Measurements from ENCODE around the gene ARAP2. TPM values are rescaled to one million over a fixed set of nuclear protein-coding genes. Genes with fewer than 3 reads are reported as not detected.
A peak's percentile ranks its signal among the peaks of the same experiment; 100 is the strongest.

Gene ARAP2
- total RNA-seq, 4 donors from 2014 or later: 12.4 to 23.4 (median 14.4) TPM

- Histone ChIP-seq H3K27me3 (peaks cover 30% of the 10 kb centered on the region), H3K27ac (no peak overlapping the region), H3K4me3 (peak overlapping the region; percentile 17 to 63)
These were observed 2.5 kb downstream of the ARAP2 start for GRCh38 chr4:36241771-36242170.

GRCh38 chr4:36237366-36238313 lies 6.7 kb downstream of the ARAP2 start:
- Histone ChIP-seq H3K9me3 (peaks cover 0 to 11% (median 0%) of the 10 kb centered on the region in 3 donors), H3K4me1 (no peaks in the 10 kb centered on the region), H3K36me3 (no peaks in the 10 kb centered on the region), H3K27me3 (no peaks in the 10 kb centered on the region), H3K4me3 (no peak overlapping the region), H3K27ac (no peak overlapping the region)
- ATAC-seq: no peak
- WGBS, 2 donors (ENCODE audit: low coverage in 1 of 2): 76 to 96% methylated on average over 4 of the region's 4 CpGs
- TF ChIP-seq, protein P1, sequence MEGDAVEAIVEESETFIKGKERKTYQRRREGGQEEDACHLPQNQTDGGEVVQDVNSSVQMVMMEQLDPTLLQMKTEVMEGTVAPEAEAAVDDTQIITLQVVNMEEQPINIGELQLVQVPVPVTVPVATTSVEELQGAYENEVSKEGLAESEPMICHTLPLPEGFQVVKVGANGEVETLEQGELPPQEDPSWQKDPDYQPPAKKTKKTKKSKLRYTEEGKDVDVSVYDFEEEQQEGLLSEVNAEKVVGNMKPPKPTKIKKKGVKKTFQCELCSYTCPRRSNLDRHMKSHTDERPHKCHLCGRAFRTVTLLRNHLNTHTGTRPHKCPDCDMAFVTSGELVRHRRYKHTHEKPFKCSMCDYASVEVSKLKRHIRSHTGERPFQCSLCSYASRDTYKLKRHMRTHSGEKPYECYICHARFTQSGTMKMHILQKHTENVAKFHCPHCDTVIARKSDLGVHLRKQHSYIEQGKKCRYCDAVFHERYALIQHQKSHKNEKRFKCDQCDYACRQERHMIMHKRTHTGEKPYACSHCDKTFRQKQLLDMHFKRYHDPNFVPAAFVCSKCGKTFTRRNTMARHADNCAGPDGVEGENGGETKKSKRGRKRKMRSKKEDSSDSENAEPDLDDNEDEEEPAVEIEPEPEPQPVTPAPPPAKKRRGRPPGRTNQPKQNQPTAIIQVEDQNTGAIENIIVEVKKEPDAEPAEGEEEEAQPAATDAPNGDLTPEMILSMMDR (IDR thresholded peaks at IDR 0.05): no peak

More at GRCh38 chr4:36241771-36242170, 2.5 kb downstream of the ARAP2 start:
- WGBS, 2 donors (ENCODE audit: low coverage in 1 of 2): 45 to 68% methylated on average over 2 of the region's 2 CpGs
- H3K36me3 ChIP-seq: no peaks in the 10 kb centered on the region
- no peak for ATAC-seq
- TF ChIP-seq POLR2AphosphoS5 (IDR thresholded peaks at IDR 0.05) (no peak), POLR2A (IDR thresholded peaks at IDR 0.05) (no peak), EP300 (IDR thresholded peaks at IDR 0.05) (no peak)
- H3K9me3 ChIP-seq: peaks cover 0 to 11% (median 0%) of the 10 kb centered on the region in 3 donors
- peaks cover 0 to 10% (median 0%) of the 10 kb centered on the region in 3 donors for H3K4me1 ChIP-seq

GRCh38 chr4:36236159-36236558 lies 8.2 kb downstream of the ARAP2 start:
- 67 to 77% methylated on average over 1 to 2 of the region's 2 CpGs for WGBS, 2 donors (ENCODE audit: low coverage in 1 of 2)
- no peaks in the 10 kb centered on the region for H3K36me3 ChIP-seq
- TF ChIP-seq, protein P1 (IDR thresholded peaks at IDR 0.05): no peak
- TF ChIP-seq POLR2AphosphoS5 (IDR thresholded peaks at IDR 0.05): no peak

DNA sequence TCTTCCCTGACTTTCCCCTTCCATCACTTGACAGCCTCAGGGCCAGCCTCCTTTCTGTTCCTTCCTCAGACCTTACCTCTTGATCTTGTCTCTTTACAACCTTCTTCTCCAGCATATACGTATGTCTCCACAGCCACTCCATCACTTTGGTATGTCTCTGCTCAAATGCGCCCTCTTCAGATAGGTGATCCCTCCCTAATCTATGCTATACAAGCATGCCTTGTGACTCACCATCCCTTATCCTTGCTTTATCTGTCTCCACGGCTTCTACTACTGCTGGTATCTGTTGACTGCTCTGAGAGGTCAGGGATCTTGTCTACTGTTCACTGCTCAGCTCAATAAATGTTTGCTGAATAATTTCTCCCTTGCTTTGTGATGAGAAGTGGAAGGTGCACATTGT lies 9.0 kb downstream of the ARAP2 start:
- 40 to 65% methylated on average over 2 to 3 of the region's 3 CpGs for WGBS, 2 donors (ENCODE audit: low coverage in 1 of 2)
- ATAC-seq: no peak

More at GRCh38 chr4:36236159-36236558, 8.2 kb downstream of the ARAP2 start:
- no peak for ATAC-seq
- Histone ChIP-seq H3K4me3 (no peak overlapping the region), H3K9me3 (peaks cover 0 to 11% (median 0%) of the 10 kb centered on the region in 3 donors), H3K4me1 (no peaks in the 10 kb centered on the region), H3K27ac (no peak overlapping the region), H3K27me3 (no peaks in the 10 kb centered on the region)

GRCh38 chr4:36233567-36234266 lies 10.6 kb downstream of the ARAP2 start:
- Histone ChIP-seq H3K27me3 (no peaks in the 10 kb centered on the region), H3K4me1 (no peaks in the 10 kb centered on the region), H3K36me3 (no peaks in the 10 kb centered on the region), H3K27ac (no peak overlapping the region), H3K4me3 (no peak overlapping the region), H3K9me3 (peaks cover 0 to 11% (median 0%) of the 10 kb centered on the region in 3 donors)
- TF ChIP-seq EP300 (IDR thresholded peaks at IDR 0.05): no peak
- no peak for ATAC-seq
- 89 to 91% methylated on average over 8 to 10 of the region's 10 CpGs for WGBS, 2 donors (ENCODE audit: low coverage in 1 of 2)

More for the DNA sequence above, 9.0 kb downstream of the ARAP2 start:
- H3K4me3 ChIP-seq: no peak overlapping the region
- H3K36me3 ChIP-seq: no peaks in the 10 kb centered on the region
- TF ChIP-seq POLR2AphosphoS5 (IDR thresholded peaks at IDR 0.05) (no peak), POLR2A (IDR thresholded peaks at IDR 0.05) (no peak), EP300 (IDR thresholded peaks at IDR 0.05) (no peak)
- TF ChIP-seq, protein P1 (IDR thresholded peaks at IDR 0.05): no peak
- no peaks in the 10 kb centered on the region for H3K27me3 ChIP-seq
- no peaks in the 10 kb centered on the region for H3K4me1 ChIP-seq
- H3K9me3 ChIP-seq: peaks cover 0 to 11% (median 0%) of the 10 kb centered on the region in 3 donors
- no peak overlapping the region for H3K27ac ChIP-seq

Measured in gastroesophageal sphincter (tissue), 4 donors.